ENCODE measurements around the gene NPLOC4. TPM values are rescaled to one million over a fixed set of nuclear protein-coding genes. Genes with fewer than 3 reads are reported as not detected.
A peak's percentile ranks its signal among the peaks of the same experiment; 100 is the strongest.

The NPLOC4 gene
- polyA plus RNA-seq, 1 experiment: 108 TPM

- ChIA-PET CTCF (interaction anchor here (1.2 to 6.1 kb wide), 2 partner anchors 12 to 34 kb away, joined by 5 to 35 read pairs; no protein-coding TSS in a partner anchor), POLR2A (interaction anchor here (0.5 to 1.5 kb wide), 5 partner anchors 10 to 155 kb away, joined by 3 to 9 read pairs (median 4); no protein-coding TSS in a partner anchor)
- peaks cover 19% of the 10 kb centered on the region for H3K36me3 ChIP-seq (ENCODE audit: control insufficient read depth, insufficient read depth, low read length)
- no peaks in the 10 kb centered on the region for H3K27me3 ChIP-seq (ENCODE audit: control insufficient read depth, insufficient read depth, low read length)
- DNase-seq (ENCODE audit: low read depth): no peak
- H3K4me3 ChIP-seq (ENCODE audit: low read depth, low read length): no peak overlapping the region
- TF ChIP-seq CTCF (IDR thresholded peaks at IDR 0.05; ENCODE audit: insufficient read depth, low read depth, low read length): no peak
Measured at GRCh38 chr17:81567191-81567590, 69.7 kb downstream of the NPLOC4 start.

- no peaks in the 10 kb centered on the region for H3K27me3 ChIP-seq (ENCODE audit: control insufficient read depth, insufficient read depth, low read length)
- TF ChIP-seq CTCF (IDR thresholded peaks at IDR 0.05; ENCODE audit: insufficient read depth, low read depth, low read length): no peak
- peak; percentile 95 for DNase-seq (ENCODE audit: low read depth)
- ChIA-PET POLR2A (interaction anchor here (0.5 to 1.5 kb wide), 6 partner anchors 11 to 155 kb away, joined by 3 to 14 read pairs (median 4); partner anchors contain the start of gene FSCN2), CTCF (interaction anchor here (0.6 to 6.1 kb wide), 4 partner anchors 11 to 312 kb away, joined by 3 to 35 read pairs (median 8); no protein-coding TSS in a partner anchor)
- H3K4me3 ChIP-seq (ENCODE audit: low read depth, low read length): no peak overlapping the region
- peaks cover 18% of the 10 kb centered on the region for H3K36me3 ChIP-seq (ENCODE audit: control insufficient read depth, insufficient read depth, low read length)
Measured at GRCh38 chr17:81566461-81567126, 70.3 kb downstream of the NPLOC4 start.

GRCh38 chr17:81565231-81565630, 71.7 kb downstream of the NPLOC4 start:
- no peak for TF ChIP-seq CTCF (IDR thresholded peaks at IDR 0.05; ENCODE audit: insufficient read depth, low read depth, low read length)
- no peak for DNase-seq (ENCODE audit: low read depth)
- Histone ChIP-seq H3K36me3 (ENCODE audit: control insufficient read depth, insufficient read depth, low read length) (peaks cover 13% of the 10 kb centered on the region), H3K4me3 (ENCODE audit: low read depth, low read length) (no peak overlapping the region), H3K27me3 (ENCODE audit: control insufficient read depth, insufficient read depth, low read length) (no peaks in the 10 kb centered on the region)
- ChIA-PET CTCF (interaction anchor here (2.4 to 6.1 kb wide), 2 partner anchors 9 to 36 kb away, joined by 12 to 35 read pairs; no protein-coding TSS in a partner anchor), POLR2A (no interaction called here)

- peaks cover 10% of the 10 kb centered on the region for H3K36me3 ChIP-seq (ENCODE audit: control insufficient read depth, insufficient read depth, low read length)
- CTCF ChIA-PET: interaction anchor here (2.4 to 6.1 kb wide), 2 partner anchors 9 to 36 kb away, joined by 12 to 35 read pairs; no protein-coding TSS in a partner anchor
- POLR2A ChIA-PET: interaction anchor here (1.0 kb wide), 1 partner anchor 35 kb away, joined by 5 read pairs; no protein-coding TSS in a partner anchor
- H3K27me3 ChIP-seq (ENCODE audit: control insufficient read depth, insufficient read depth, low read length): no peaks in the 10 kb centered on the region
- TF ChIP-seq CTCF (IDR thresholded peaks at IDR 0.05; ENCODE audit: insufficient read depth, low read depth, low read length): no peak
- no peak overlapping the region for H3K4me3 ChIP-seq (ENCODE audit: low read depth, low read length)
- DNase-seq (ENCODE audit: low read depth): no peak
Measured at GRCh38 chr17:81564778-81565177, 72.1 kb downstream of the NPLOC4 start.

- POLR2A ChIA-PET: interaction anchor here (1.0 kb wide), 1 partner anchor 36 kb away, joined by 5 read pairs; no protein-coding TSS in a partner anchor
- TF ChIP-seq CTCF (IDR thresholded peaks at IDR 0.05; ENCODE audit: insufficient read depth, low read depth, low read length): no peak
- CTCF ChIA-PET: interaction anchor here (1.0 to 6.1 kb wide), 3 partner anchors 16 to 37 kb away, joined by 3 to 35 read pairs (median 6); no protein-coding TSS in a partner anchor
- Histone ChIP-seq H3K36me3 (ENCODE audit: control insufficient read depth, insufficient read depth, low read length) (peaks cover 12% of the 10 kb centered on the region), H3K27me3 (ENCODE audit: control insufficient read depth, insufficient read depth, low read length) (no peaks in the 10 kb centered on the region), H3K4me3 (ENCODE audit: low read depth, low read length) (no peak overlapping the region)
- no peak for DNase-seq (ENCODE audit: low read depth)
Measured at GRCh38 chr17:81563861-81564586, 72.9 kb downstream of the NPLOC4 start.
